Ascending aorta (tissue), 2 donors: Measurements from ENCODE around the gene ODAPH. TPM values are rescaled to one million over a fixed set of nuclear protein-coding genes. Genes with fewer than 3 reads are reported as not detected.
A peak's percentile ranks its signal among the peaks of the same experiment; 100 is the strongest.
"Not testable (repeated sequence)": the region's sequence is repeated elsewhere in the genome, so short reads cannot be mapped to it uniquely, and the experiment has no call there.

Experiments used
- DNase-seq, 2 donors: peaks; one replicate each; pipeline ENCODE4 v3.0.0-alpha.2; 2019; ENCODE audit warnings: low spot score in 2 of 2
- H3K27ac ChIP-seq, 2 donors: fragments of 200-600 bp; sonication (generic); one replicate each; pipeline ENCODE4 v1.5.1; 2016 to 2017; ENCODE audit warnings: mild to moderate bottlenecking in 1 of 2
- H3K27me3 ChIP-seq: fragments of 200-600 bp; sonication (generic); one replicate; pipeline ENCODE4 v1.5.1; 2017
- H3K36me3 ChIP-seq, 2 donors: fragments of 200-600 bp; sonication (generic); one replicate each; pipeline ENCODE4 v1.5.1; 2016
- H3K4me1 ChIP-seq, 2 donors: fragments of 200-600 bp; sonication (generic); one replicate each; pipeline ENCODE4 v1.5.1; 2016 to 2017; ENCODE audit warnings: mild to moderate bottlenecking in 1 of 2
- H3K4me3 ChIP-seq, 2 donors: fragments of 200-600 bp; sonication (generic); one replicate each; pipeline ENCODE4 v1.5.1; 2016 to 2017; ENCODE audit warnings: mild to moderate bottlenecking in 1 of 2
- H3K9me3 ChIP-seq, 2 donors: fragments of 200-600 bp; sonication (generic); one replicate each; pipeline ENCODE4 v1.5.1; 2016
- intact Hi-C: fragments of 100-400 bp; cut with DNase I; formaldehyde crosslinking; loops from one replicate; pipeline ENCODE4 v1.15.1; 2023
- total RNA-seq: library from RNA; depleted of rRNA; stranded (reverse); fragments of >200 nt; gene quantifications from one replicate; pipeline ENCODE4 v1.1.0, GENCODE V29; 2016
- TF ChIP-seq, protein P1 (sequence below), 3 experiments: fragments of 200-600 bp in 2 of 3; fragments of 450-650 bp in 1 of 3; sonication (generic) in 2 of 3; IDR thresholded peaks; one replicate each; pipeline ENCODE4 v1.5.1; 2016 to 2019; ENCODE audit warnings: antibody characterized with exemption in 3 of 3, mild to moderate bottlenecking in 1 of 3, moderate library complexity in 1 of 3

The ODAPH gene, protein sequence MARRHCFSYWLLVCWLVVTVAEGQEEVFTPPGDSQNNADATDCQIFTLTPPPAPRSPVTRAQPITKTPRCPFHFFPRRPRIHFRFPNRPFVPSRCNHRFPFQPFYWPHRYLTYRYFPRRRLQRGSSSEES
- not detected for total RNA-seq

DNA sequence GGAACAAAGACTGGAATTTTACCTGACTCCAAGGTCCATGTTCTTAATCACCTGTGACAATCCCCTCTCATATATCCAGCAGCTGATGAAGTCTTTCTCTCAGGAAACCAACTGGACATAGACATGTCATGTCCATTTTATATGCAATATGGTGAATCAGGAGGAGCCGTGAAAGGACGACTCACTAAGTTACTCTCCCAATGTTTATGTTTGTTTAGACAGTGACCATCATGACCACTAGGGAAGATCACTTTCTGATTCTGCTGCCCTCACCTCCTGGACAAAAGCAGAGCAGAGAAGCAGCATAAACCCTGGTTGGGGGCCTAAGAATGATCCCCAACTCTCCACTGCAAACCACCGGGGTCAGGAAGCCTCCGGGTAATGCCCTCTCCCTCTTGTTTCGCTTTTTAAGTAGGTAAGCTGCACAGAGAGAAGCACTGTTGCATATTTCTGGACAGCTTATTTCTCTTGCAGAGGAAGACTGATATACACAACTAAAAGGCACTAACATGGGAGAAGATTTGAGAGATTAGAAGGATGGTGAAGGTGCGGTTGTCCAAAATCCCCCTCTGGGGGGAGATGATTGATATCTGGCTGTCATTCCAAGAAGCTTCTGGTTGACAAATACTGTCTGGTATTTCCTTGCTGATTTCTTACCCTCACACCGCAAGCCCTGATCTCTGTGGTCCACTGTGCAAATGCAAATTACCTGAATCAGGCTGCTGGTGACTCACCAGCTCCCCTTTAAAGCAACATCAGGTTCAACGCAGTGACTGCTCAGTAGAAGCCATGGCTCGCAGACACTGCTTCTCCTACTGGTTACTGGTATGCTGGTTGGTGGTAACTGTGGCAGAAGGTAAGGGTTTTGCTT, at the start of gene ODAPH:
Gene ODAPH, plus strand, starts transcription at position 773 of the 871 bp plus-strand sequence. Its CDS starts 17 bp downstream, at position 790.
- Histone ChIP-seq H3K27me3 (no peaks in the 10 kb centered on the region), H3K27ac (no peak within 1 kb of the TSS), H3K36me3 (no peaks in the 10 kb centered on the region), H3K9me3 (no peaks in the 10 kb centered on the region), H3K4me3 (no peak within 1 kb of the TSS), H3K4me1 (no peaks in the 10 kb centered on the region)
- no peak for DNase-seq
- TF ChIP-seq, protein P1, sequence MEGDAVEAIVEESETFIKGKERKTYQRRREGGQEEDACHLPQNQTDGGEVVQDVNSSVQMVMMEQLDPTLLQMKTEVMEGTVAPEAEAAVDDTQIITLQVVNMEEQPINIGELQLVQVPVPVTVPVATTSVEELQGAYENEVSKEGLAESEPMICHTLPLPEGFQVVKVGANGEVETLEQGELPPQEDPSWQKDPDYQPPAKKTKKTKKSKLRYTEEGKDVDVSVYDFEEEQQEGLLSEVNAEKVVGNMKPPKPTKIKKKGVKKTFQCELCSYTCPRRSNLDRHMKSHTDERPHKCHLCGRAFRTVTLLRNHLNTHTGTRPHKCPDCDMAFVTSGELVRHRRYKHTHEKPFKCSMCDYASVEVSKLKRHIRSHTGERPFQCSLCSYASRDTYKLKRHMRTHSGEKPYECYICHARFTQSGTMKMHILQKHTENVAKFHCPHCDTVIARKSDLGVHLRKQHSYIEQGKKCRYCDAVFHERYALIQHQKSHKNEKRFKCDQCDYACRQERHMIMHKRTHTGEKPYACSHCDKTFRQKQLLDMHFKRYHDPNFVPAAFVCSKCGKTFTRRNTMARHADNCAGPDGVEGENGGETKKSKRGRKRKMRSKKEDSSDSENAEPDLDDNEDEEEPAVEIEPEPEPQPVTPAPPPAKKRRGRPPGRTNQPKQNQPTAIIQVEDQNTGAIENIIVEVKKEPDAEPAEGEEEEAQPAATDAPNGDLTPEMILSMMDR (IDR thresholded peaks at IDR 0.05), result no peak
- intact Hi-C loops, result no loop called here

DNA sequence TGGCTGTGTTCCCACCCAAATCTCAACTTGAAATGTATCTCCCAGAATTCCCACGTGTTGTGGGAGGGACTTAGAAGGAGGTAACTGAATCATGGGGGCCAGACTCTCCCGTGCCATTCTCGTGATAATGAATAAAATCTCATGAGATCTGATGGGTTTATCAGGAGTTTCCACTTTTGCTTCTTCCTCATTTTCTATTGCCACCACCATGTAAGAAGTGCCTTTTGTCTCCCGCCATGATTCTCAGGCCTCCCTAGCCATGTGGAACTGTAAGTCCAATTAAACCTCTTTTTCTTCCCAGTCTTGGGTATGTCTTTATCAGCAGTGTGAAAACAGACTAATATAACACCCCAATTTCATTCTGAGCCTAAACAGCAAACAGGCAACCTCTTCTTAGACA, 46.3 kb upstream of the ODAPH start:
- Histone ChIP-seq H3K36me3 (peaks cover 5 to 22% of the 10 kb centered on the region in 2 donors), H3K4me1 (peaks cover 8 to 23% of the 10 kb centered on the region in 2 donors)
- H3K9me3 ChIP-seq, H3K4me3 ChIP-seq, DNase-seq, intact Hi-C loops, H3K27me3 ChIP-seq, H3K27ac ChIP-seq: not testable (repeated sequence)

DNA sequence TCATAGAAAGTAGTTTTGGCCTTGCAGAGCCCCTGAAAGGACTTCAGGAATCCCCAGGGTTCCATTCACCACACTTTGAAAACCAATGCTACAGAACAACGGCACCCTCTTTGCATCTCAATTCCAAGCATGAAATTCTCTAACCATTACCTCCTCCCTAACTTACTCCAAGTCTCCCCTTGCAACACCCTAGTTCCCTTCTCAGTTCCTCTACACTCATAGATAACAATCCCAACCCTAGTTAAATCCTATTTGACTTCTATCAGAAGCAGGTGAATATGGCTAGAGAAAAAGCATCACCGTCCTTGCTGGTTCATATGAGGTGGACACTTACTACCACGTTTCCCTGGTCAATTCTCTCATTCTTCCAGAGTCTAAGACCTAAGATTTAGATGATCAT, 44.0 kb upstream of the ODAPH start:
- Histone ChIP-seq H3K4me1 (peaks cover 8 to 32% of the 10 kb centered on the region in 2 donors), H3K27me3 (no peaks in the 10 kb centered on the region), H3K36me3 (peaks cover 0 to 12% of the 10 kb centered on the region in 2 donors), H3K4me3 (peak overlapping the region; percentile 85 to 90), H3K9me3 (no peaks in the 10 kb centered on the region), H3K27ac (peak overlapping the region in 1 of 2 donors; percentile 45)
- TF ChIP-seq, protein P1 (IDR thresholded peaks at IDR 0.05), result no peak
- no peak for DNase-seq
- intact Hi-C loops, result loop anchor here (5.0 to 10.0 kb wide), 4 partner anchors 215 to 1037 kb away; partner anchors contain the start of genes BTC and NAAA

DNA sequence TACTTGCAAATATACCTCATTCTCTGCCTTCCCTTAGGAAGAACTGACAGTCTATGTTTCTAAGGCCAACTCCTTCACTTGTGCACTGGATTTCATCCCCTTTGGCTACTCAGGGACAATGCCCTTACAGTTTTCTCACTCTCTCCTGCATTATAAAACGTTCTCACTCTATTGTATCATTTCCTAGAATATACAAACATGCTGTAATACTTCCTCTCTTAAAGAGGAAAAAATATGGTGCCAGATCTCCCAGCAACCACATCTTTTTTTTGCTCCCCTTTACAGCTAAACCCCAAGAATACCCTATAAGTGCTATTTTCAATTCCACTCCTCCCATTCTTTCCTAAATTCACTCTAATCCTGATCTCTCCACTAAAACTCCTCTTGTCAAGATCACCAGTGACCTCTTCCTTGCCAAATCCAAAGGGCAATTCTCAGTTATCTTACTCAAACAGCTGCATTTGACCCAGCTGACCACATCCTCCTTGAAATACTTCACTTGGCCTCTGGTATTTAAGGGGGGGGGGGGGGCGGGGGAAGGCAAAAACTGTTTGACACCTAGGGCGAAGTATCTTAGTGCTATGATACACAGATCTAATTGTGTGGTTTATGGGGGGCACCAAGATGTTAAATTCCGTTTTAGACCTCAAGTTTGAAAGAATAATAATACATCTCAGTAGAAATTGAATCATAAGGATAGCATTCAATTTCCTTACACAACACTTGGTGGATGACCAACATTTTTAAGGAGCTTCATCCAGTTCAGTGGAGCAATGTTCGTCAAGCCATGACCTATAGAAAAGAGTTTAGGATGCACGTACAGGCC, 43.3 kb upstream of the ODAPH start:
- no peaks in the 10 kb centered on the region for H3K27me3 ChIP-seq
- H3K27ac ChIP-seq, result peak overlapping the region; percentile 92 to 95
- peaks cover 7 to 12% of the 10 kb centered on the region in 2 donors for H3K36me3 ChIP-seq
- peak overlapping the region; percentile 85 to 90 for H3K4me3 ChIP-seq
- DNase-seq, result no peak
- intact Hi-C loops, result loop anchor here (5.0 to 10.0 kb wide), 4 partner anchors 215 to 1038 kb away; partner anchors contain the start of genes BTC and NAAA
- TF ChIP-seq, protein P1 (IDR thresholded peaks at IDR 0.05), result no peak
- peaks cover 8 to 32% of the 10 kb centered on the region in 2 donors for H3K4me1 ChIP-seq
- H3K9me3 ChIP-seq, result no peaks in the 10 kb centered on the region

DNA sequence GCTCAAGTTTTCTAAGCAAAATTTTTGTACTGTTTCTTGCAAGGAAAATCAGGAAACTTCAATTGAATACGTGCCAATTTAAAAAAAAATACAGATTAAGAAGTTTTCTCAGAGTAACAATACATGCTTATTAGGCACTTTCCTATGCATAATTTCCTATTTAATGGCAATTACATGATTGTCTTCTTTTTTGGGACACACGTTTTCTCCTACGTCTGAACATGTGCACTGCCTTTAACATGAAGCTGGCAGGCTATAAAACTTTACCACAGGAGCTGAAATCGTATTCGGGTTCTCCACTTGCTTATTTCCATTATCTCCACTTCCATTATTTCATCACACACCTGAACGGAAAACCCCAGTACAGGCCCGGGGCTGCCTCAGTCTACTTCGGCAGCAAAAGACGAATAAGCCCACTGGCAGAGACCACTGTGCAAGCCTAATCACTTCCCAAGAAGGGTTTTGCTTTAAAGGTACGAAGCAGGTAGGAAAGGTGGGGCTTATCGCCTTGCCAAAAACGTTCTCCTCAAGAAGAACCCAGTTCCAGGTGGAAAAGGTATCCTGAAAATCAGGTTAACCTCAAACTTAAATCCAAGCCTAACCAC, 42.2 kb upstream of the ODAPH start:
- H3K4me1 ChIP-seq, result peaks cover 8 to 32% of the 10 kb centered on the region in 2 donors
- H3K36me3 ChIP-seq, result peaks cover 11 to 14% of the 10 kb centered on the region in 2 donors
- intact Hi-C loops, result loop anchor here (2.0 to 10.0 kb wide), 6 partner anchors 19 to 1039 kb away; partner anchors contain the start of genes BTC, NAAA and PARM1
- H3K27me3 ChIP-seq, result no peaks in the 10 kb centered on the region
- peak overlapping the region; percentile 85 to 90 for H3K4me3 ChIP-seq
- H3K27ac ChIP-seq, result peak overlapping the region; percentile 92 to 95
- H3K9me3 ChIP-seq, result no peaks in the 10 kb centered on the region
- no peak for DNase-seq
- TF ChIP-seq, protein P1 (IDR thresholded peaks at IDR 0.05), result no peak
